OCI-LY7 (cell line): Measurements from ENCODE around the gene TAOK3. TPM values are rescaled to one million over a fixed set of nuclear protein-coding genes. Genes with fewer than 3 reads are reported as not detected.
"Not testable (repeated sequence)": the region's sequence is repeated elsewhere in the genome, so short reads cannot be mapped to it uniquely, and the experiment has no call there.

ENCODE experiments used
- BruUV-seq: library from RNA; stranded (reverse); fragments of 400-500 nt; replicated peaks from 2 replicates; lab custom pipeline; 2021; lab: Mats Ljungman, UMichigan
- CTCF ChIA-PET: fragments of 300-600 bp; sonication (Branson Sonifier 250); formaldehyde crosslinking; loops from one replicate; lab custom pipeline; 2022; ENCODE audit warnings: antibody characterized with exemption; ENCODE audit not compliant: unreplicated experiment; lab: Charles Lee
- POLR2A ChIA-PET: fragments of 300-600 bp; sonication (Branson Sonifier 250); formaldehyde crosslinking; loops from one replicate; lab custom pipeline; 2022; ENCODE audit warnings: antibody characterized with exemption; lab: Charles Lee
- DNase-seq: peaks from one replicate; pipeline ENCODE4 v3.0.0-alpha.2; 2015; ENCODE audit warnings: low spot score
- H2AFZ ChIP-seq: fragments of 200-600 bp; sonication (generic), shearing (Covaris generic); 2 replicates; pipeline ENCODE4 v1.6.1; 2014; ENCODE audit warnings: mild to moderate bottlenecking, antibody characterized with exemption, low read length, moderate library complexity
- H3K27ac ChIP-seq: fragments of 200-600 bp; sonication (generic); 2 replicates; pipeline ENCODE4 v1.5.1; 2014; ENCODE audit warnings: mixed run types, low read depth, mild to moderate bottlenecking, moderate library complexity, low read length, inconsistent platforms; ENCODE audit not compliant: poor library complexity, severe bottlenecking
- H3K36me3 ChIP-seq: fragments of 200-600 bp; sonication (generic); 2 replicates; pipeline ENCODE4 v1.6.1; 2014; ENCODE audit warnings: mild to moderate bottlenecking, antibody characterized with exemption, low read length, moderate library complexity, mixed read lengths; ENCODE audit not compliant: insufficient read depth
- H3K4me1 ChIP-seq: fragments of 200-600 bp; sonication (generic); 2 replicates; pipeline ENCODE4 v1.5.1; 2014; ENCODE audit warnings: mild to moderate bottlenecking, low read length; ENCODE audit not compliant: insufficient read depth, poor library complexity, severe bottlenecking
- H3K4me2 ChIP-seq: fragments of 200-600 bp; sonication (generic); 2 replicates; pipeline ENCODE4 v1.6.1; 2014; ENCODE audit warnings: mild to moderate bottlenecking, low read length
- H3K4me3 ChIP-seq: fragments of 200-600 bp; sonication (generic); 2 replicates; pipeline ENCODE4 v1.5.1; 2014; ENCODE audit warnings: mild to moderate bottlenecking, low read depth, low read length; ENCODE audit not compliant: poor library complexity, severe bottlenecking
- H3K79me2 ChIP-seq: fragments of 200-600 bp; sonication (generic); 2 replicates; pipeline ENCODE4 v1.6.1; 2016; ENCODE audit warnings: low read depth, mild to moderate bottlenecking, low read length, moderate library complexity, mixed read lengths; ENCODE audit not compliant: insufficient read depth
- H3K9me2 ChIP-seq: fragments of 200-600 bp; sonication (generic); 2 replicates; pipeline ENCODE4 v1.6.1; 2016; ENCODE audit warnings: mild to moderate bottlenecking, low read length, mixed read lengths; ENCODE audit not compliant: insufficient read depth
- H3K9me3 ChIP-seq: fragments of 200-600 bp; sonication (generic); 2 replicates; pipeline ENCODE4 v1.6.1; 2014; ENCODE audit warnings: mild to moderate bottlenecking, mixed run types, low read length, mixed read lengths
- H4K20me1 ChIP-seq: fragments of 200-600 bp; sonication (generic); 2 replicates; pipeline ENCODE4 v1.6.1; 2014; ENCODE audit warnings: mild to moderate bottlenecking, antibody characterized with exemption, low read length, moderate library complexity, mixed read lengths; ENCODE audit not compliant: insufficient read depth
- CTCF ChIP-seq: fragments of 200-600 bp; sonication (generic); conservative IDR thresholded peaks from 2 replicates; pipeline ENCODE4 v1.5.1; 2014; ENCODE audit warnings: mild to moderate bottlenecking, antibody characterized with exemption, low read length, moderate library complexity, mixed read lengths
- EZH2phosphoT487 ChIP-seq: fragments of 200-600 bp; sonication (generic); IDR thresholded peaks from 2 replicates; pipeline ENCODE4 v1.6.1; 2018; ENCODE audit warnings: low read depth, borderline replicate concordance, mild to moderate bottlenecking, mixed run types, antibody characterized with exemption, low read length, moderate library complexity, mixed read lengths
- intact Hi-C: fragments of 100-400 bp; cut with micrococcal nuclease; formaldehyde crosslinking; loops from one replicate; pipeline ENCODE4 v1.10.0; 2022; ENCODE audit not compliant: unreplicated experiment
- total RNA-seq, 2 experiments: library from RNA; depleted of rRNA in 1 of 2; stranded (reverse); fragments of >200 nt in 1 of 2; shearing (Covaris generic) in 1 of 2; gene quantifications; 2 replicates each; pipeline ENCODE4 v1.2.3, GENCODE V29; 2014 to 2022

Gene TAOK3
- total RNA-seq, 2 experiments from 2014 or later = 30.7 to 56.0 TPM

- Histone ChIP-seq H3K9me3 (no peaks in the 10 kb centered on the region), H3K27ac (no peak overlapping the region)
Observed at GRCh38 chr12:118249547-118249946, 123.2 kb downstream of the TAOK3 start.

GRCh38 chr12:118245886-118246285, 126.8 kb downstream of the TAOK3 start:
- peaks cover 15% of the 10 kb centered on the region for H3K36me3 ChIP-seq
- H3K79me2 ChIP-seq, H3K9me2 ChIP-seq, H3K4me1 ChIP-seq, DNase-seq, H2AFZ ChIP-seq, H3K4me3 ChIP-seq, H3K9me3 ChIP-seq, intact Hi-C loops, H3K4me2 ChIP-seq, H3K27ac ChIP-seq, BruUV-seq, H4K20me1 ChIP-seq, CTCF ChIA-PET: not testable (repeated sequence)
- POLR2A ChIA-PET = interaction anchor here (0.5 to 1.4 kb wide), 3 partner anchors 9 to 1640 kb away, joined by 3 read pairs; no protein-coding TSS in a partner anchor

More at GRCh38 chr12:118249547-118249946, 123.2 kb downstream of the TAOK3 start:
- CTCF ChIA-PET = no interaction called here
- POLR2A ChIA-PET = interaction anchor here (0.7 to 1.3 kb wide), 2 partner anchors 11 to 1090 kb away, joined by 3 to 4 read pairs; no protein-coding TSS in a partner anchor
- peaks cover 3% of the 10 kb centered on the region for H3K36me3 ChIP-seq
- H3K4me2 ChIP-seq = no peak overlapping the region
- TF ChIP-seq CTCF (no peak), EZH2phosphoT487 (no peak)
- no peaks in the 10 kb centered on the region for H4K20me1 ChIP-seq
- no peaks in the 10 kb centered on the region for H3K9me2 ChIP-seq
- no peak for DNase-seq
- intact Hi-C loops = no loop called here
- no TSS peak for BruUV-seq
- no peaks in the 10 kb centered on the region for H3K79me2 ChIP-seq
- H3K4me1 ChIP-seq = no peaks in the 10 kb centered on the region
- no peak overlapping the region for H2AFZ ChIP-seq
- H3K4me3 ChIP-seq = no peak overlapping the region

GRCh38 chr12:118238888-118239287, 133.8 kb downstream of the TAOK3 start:
- peak overlapping the region; percentile 90 for H3K27ac ChIP-seq
- H3K9me2 ChIP-seq = no peaks in the 10 kb centered on the region
- H3K9me3 ChIP-seq = no peaks in the 10 kb centered on the region
- no peak for TF ChIP-seq CTCF
- no peak for TF ChIP-seq EZH2phosphoT487
- peak overlapping the region; percentile 75 for H3K4me2 ChIP-seq
- no peak overlapping the region for H3K4me3 ChIP-seq
- H3K79me2 ChIP-seq = no peaks in the 10 kb centered on the region; the same call in 1 of the 2 replicates
- BruUV-seq = no TSS peak
- H3K4me1 ChIP-seq = peaks cover 46% of the 10 kb centered on the region
- intact Hi-C loops = loop anchor here (5.0 kb wide), 1 partner anchor 133 kb away; the partner anchor contains the start of gene TAOK3
- H4K20me1 ChIP-seq = no peaks in the 10 kb centered on the region
- ChIA-PET CTCF (no interaction called here), POLR2A (interaction anchor here (0.7 to 2.1 kb wide), 5 partner anchors 11 to 120 kb away, joined by 3 to 9 read pairs (median 4); no protein-coding TSS in a partner anchor)
- peak overlapping the region; percentile 46; the same call in 1 of the 2 replicates for H2AFZ ChIP-seq
- peak; percentile 63 for DNase-seq
- peaks cover 46% of the 10 kb centered on the region for H3K36me3 ChIP-seq
